GM18907 (cell line): ENCODE results near the gene SRSF5.
"Not testable (repeated sequence)": the region's sequence is repeated elsewhere in the genome, so short reads cannot be mapped to it uniquely, and the experiment has no call there.

ENCODE experiments used
- ATAC-seq: cut with Tn5 transposase; IDR thresholded peaks from one replicate; pipeline ENCODE4 v1.9.1; 2021; ENCODE audit warnings: mild to moderate bottlenecking, moderate library complexity; ENCODE audit not compliant: unreplicated experiment

Gene SRSF5

DNA sequence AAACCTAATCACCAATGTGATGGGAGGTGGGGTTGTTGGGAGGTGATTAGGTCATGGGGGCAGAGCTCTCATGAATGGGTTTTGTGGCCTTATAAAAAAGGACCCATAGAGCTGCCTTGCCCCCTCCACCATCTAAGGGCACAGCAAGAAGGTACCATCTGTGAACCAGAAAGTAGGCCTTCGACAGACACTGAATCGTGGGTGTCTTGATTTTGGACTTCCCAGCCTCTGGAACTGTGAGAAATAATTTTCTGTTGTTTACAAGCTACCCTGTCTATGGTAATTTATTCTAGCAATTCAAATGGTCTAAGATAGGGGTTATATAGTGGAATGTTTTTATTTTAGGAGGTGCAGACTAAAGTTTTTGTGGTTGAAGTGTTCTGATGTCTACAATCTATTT is 38.0 kb downstream of the SRSF5 start:
- no peak for ATAC-seq

DNA sequence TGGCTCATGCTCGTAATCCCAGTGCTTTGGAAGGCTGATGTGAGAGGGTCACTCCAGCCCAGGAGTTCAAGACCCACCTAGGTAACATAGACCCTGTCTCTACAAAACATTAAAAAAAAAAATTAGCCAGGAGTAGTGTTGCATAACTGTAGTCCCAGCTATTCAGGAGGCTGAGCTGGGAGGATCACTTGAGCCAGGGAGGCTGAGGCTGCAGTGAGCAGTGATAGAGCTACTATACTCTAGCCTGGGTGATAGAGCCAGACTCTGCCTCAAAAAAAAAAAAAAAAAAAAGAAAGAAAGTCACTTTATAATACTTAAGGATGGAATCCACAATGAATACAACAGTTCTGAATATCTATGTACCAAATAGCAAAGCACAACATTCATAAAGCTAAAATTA is 40.2 kb downstream of the SRSF5 start:
- ATAC-seq: no peak

DNA sequence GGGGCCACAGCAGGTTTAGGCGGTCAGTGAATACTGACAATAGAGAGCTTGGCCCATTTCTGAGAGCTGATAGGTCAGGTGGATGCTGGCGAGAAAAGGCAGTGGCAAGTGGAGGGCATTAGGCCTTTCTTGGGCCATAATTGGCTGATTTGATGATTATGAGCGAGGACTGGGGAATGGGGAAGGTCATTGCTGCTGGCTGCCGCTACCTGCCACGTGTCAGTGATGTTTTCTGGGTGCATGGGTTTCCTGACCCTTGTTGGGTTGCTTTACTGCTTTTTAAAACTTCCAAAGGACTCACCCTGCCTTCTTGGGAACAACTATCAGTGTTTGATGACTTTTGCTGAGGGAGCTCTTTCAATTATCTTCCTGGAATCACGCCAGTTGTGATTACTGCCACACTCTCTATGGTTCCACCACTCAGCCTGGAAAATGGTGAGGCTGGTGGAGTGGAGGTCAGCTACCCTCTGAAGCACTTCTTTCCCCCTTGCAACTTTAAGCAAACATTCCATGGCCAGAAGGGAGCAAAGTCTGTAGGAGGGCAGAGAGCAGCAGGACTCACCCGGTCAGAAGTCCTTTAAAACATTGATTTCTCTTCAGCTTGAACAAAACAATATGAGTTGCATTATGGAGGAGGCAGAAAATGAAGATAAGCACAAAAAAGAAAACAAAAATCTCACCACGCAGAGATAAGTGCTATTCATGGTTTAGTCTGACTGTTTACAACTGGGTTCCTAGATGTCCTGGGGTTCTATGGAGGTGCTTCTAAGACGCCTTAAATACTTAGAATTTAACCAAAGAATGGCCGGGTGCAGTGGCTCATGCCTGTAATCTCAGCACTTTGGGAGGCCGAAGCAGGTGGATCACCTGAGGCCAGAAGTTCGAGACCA is 42.2 kb downstream of the SRSF5 start:
- ATAC-seq: no peak

DNA sequence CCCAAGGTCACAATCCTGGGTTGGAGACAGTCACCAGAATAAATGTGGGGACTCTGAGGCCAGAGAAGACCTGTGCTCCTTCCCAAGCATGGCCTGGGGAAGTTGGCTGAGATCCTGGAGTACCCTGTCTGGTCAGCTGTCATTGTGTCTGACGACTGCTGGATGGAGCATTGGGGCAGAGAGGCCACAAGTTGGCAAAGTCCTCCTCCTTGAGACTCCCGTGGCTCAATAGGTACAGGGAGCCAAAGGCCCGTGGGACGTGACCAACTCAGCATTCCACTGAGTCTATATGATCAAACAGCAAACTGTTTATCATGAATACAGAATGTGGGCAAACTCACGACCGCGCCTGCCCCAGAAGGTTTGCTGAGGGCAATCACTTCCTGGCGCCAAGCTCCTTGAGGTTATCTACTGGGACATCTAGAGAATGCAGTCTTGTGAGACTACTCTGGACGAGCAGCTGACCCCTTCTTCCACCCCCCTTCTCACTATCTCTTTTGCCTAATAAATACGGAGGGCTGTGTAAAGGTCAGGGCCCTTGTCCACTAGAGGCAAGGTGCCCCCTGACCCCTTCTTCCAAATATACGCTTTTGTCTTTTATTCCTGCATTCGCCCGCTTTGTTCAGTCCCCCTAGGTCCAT is 44.4 kb downstream of the SRSF5 start:
- no peak for ATAC-seq

DNA sequence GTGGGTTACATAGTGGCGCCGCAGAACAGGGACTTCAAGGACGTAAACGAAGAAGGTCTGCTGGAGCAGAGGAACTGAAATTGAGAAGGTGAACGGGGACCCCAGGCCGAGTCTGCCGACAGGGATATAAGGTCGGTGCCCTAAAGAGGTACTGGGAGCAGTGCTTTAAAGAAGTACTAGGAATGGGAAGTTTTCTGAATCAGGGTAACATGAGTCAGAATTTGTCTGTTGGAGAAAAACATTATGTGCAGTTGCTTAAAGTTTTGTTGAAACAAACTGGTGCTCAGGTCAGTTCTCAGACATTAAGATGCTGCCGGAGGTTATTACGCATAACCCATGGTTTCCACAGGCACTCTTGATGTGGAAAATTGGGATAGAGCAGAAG is 44.9 kb downstream of the SRSF5 start:
- ATAC-seq: no peak

DNA sequence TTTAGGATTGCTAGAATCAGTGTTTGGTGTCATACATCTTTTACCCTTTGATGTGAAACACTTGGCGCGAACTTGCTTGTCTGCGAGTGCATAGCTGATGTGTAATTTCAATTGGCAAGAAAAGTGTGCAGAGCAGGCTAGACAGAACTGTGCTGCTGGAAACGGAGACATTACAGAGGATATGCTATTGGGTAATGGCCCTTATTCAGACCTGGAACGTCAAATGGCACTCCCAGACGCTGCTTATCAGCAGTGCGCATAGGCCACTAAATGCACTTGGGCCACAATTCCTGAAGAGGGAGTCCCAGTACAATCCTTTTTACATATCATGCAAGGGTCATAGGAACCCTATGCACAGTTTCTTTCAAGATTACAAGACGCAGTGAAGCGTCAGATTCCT is 45.8 kb downstream of the SRSF5 start:
- no peak for ATAC-seq

DNA sequence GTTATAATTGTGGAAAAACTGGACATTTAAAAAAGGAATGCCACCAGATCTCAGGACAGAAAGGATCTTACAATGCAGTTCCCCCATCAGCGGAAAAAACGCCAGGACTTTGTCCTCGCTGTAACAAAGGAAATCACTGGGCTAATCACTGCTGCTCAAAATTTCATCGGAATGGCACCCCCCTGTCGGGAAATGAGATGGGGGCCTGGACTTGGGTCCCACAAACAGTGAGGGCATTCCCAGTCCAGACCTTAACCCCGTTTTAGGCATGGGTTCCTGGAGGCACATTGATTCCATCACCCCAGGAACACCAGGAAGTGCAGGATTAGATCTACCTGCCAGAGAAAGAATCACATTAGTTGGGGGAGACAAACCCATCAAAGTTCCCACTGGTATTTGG is 46.4 kb downstream of the SRSF5 start:
- not testable (repeated sequence) for ATAC-seq

DNA sequence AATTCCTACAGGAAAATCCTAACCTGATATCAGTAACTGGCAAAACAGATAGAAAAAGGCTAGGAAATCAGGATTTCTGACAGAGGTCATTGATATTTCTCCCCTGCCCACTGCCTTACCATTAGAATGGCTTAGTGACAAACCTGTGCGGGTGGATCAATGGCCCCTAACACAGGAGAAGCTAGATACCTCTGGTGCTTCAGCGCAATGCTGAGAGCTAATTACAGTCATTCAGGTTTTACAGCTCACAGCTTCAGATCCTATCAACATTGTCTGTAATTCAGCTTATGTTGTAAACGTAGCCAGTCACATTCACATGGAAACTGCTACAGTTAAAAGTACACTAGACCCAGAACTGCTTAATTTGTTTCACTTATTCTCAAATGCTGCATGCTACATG is 47.5 kb downstream of the SRSF5 start:
- no peak for ATAC-seq

DNA sequence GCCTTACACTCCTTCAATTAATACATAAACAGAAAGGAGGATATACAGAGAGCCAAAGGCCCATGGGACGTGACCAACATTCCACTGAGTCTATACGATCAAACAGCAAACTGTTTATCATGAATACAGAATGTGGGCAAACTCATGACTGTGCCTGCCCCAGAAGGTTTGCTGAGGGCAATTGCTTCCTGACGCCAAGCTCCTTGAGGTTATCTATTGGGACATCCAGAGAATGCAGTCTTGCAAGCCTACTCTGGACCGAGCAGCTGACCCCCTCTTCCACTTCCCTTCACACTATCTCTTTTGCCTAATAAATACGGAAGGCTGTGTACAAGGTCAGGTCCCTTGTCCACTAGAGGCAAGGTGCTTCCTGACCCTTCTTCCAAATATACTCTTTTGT is 48.6 kb downstream of the SRSF5 start:
- ATAC-seq: no peak

DNA sequence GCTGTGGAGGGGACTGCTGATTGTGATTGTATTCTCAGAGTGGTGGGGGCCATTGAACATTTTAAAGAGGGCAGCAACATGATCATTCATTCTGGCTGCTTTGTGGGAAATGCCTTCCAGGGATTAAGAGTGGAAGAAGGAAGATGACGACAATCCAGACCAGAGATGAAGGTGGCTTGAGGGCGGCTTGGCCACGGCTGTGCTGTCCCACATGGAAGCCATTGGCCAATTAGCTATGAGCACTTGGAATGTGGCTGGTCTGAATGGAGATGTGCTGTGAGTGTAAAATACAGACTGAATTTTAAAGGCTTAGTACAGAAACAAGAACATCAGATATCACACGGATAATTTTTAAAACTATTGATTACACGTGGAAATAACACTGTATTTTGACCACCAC is 49.3 kb downstream of the SRSF5 start:
- ATAC-seq: no peak

DNA sequence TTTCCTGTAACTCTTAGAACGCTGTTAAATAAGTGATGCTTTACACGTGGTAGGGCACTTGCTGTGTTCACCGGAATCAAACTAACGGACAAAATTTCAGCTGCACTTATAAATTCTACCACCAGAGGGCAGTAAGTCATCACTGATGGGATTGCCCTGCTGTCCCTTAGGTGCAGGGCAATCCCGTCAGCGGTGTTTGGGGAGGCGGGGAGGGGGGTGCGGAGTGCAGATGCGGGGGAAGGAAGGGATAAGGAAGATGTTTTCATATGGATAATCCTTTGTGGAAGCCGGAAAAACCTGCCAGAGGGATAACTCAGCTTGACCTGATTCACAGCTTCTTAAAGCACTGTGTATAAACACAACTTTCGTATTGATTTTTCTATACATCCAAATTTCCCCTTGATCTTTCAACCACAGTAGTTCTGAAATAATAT is 51.8 kb downstream of the SRSF5 start:
- ATAC-seq: no peak

DNA sequence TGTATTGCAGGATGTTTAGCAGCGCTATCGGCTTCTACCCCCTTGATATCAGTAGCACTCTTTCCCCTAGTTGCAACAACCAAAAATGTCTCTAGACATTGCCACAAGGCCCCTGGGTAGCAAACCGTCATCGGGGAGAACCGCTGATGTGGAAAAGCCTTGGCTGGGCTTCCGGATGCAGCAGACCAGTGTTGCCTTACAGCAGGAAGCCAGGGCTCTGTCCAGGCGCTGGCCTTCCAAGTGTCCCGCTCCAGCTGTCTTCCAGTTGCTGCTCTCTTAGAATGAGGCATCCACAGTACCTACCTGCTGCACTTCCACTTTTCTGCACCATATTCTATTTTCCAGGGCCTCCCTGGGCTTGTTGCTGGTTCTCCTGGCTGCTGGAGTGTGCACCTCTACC is 52.7 kb downstream of the SRSF5 start:
- ATAC-seq: no peak

DNA sequence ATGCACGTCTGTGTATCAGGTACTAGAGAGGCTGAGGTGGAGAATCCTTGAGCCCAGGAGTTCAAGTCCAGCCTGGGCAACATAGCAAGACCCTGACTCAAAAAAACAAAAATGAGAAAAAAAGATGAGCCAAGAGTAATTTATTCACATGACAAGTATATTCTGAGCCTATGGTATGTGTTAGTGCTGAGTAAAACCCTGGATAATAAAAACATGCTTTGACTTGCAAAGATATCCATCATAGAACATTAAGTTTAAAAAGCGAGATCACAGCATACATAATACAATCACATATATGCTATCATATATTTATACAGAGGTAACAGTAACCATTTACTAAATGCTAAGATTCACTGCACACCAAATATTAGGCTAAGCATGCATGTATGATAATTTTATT is 54.0 kb downstream of the SRSF5 start:
- no peak for ATAC-seq
